Fibroblast of skin of abdomen (primary cell): ENCODE data around the gene NUP88.

ENCODE experiments used
- DNase-seq: peaks from one replicate; pipeline ENCODE4 v3.0.0-alpha.2; 2013

NUP88 gene

DNA sequence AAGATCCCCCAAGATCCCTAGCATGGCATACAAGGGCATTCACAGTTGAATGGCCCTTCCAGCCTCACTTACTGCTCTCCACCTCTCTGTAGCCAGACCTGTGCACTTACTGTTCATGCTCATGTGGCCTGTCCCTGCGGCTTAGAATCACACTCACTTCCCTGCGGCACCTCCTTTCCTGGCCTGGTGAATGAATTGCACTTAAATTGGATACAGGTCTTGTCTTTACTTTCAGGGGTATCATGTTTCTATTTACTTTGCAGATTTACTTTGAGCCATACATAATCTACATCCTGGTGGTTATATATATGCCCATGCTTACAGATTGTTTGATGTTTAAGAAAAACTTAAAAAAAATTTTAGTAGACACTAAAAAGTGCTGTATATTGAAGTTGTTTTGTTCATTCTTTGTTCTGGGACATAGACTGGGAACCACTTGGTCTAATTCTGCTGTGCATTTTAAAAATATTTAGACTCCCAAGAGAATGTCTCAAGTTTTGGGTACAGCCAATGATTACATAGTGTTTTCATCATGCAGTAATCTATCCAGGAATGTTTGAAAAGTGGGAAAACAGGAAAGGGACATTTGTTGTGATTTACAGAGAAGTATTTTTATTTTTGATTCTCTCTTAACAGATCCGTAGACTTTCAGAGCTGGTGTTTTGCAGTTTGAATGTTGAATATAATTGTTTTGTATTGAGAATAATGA, 63.9 kb downstream of the NUP88 start:
- DNase-seq: peak; percentile 20

DNA sequence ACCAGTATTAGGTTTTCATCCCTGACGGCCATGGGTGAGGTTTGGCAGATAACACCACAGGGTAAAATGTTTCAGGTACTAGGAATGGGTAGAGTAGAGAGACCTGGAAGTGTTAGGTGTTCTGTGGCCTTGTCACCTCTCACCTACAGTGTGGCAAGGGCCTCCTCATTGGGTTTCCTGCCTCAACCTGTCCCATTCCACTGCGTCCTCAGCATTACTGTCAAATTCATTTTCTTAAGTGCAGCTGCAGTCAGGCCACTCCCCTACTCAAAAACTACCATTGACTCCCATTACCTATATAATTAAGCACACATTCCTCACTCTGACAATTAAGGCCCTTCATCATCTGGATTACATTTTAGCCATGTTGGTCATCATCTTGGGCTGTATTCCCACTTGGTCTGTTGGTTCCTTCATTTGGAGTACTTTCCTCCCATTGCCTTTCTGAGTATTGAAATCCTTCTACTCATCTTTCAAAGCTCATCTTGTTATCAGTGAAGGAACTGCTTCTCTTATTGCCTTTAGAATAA, 64.5 kb downstream of the NUP88 start:
- DNase-seq: no peak

DNA sequence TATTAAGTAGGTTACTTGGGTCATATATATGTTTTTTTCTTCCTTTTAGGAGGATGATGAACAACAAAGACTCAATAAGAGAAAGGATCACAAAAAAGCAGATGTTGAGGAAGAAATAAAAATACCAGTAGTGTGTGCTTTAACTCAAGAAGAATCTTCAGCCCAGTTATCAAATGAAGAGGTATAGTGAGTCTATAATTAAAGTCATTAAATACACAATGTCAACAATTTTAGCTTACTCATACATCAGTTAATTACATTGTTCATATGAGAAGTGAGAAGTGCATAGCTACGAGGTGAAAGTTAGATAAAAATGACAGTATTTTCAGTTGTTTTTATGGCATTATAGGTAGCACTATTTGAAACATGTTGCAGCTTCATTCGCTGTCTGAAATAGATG, 65.2 kb downstream of the NUP88 start:
- no peak for DNase-seq

DNA sequence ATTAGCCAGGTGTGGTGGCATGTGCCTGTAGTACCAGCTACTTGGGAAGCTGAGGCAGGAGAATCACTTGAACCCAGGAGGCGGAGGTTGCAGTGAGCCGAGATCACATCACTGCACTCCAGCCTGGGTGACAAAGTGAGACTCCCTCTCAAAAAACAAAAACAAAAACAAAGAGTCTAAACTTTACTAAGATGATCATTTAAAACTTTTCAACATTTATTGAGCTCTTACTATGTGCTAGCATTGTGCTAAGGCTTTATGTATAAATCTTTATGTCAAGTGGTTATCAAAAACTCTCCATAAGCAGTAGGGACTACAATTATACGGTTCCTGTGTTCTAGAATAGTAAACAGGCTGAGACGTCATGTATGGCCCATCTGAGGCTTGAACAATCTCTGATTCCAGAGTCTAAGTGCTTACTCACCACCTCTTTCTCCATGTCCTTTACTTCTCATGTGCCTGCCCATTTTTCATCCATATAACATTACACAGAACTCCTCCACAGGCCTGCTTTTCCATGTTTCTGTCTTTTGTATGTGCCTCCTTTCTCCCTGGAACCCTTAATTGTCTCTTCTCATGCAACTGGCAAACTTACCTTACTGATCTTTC, 66.7 kb downstream of the NUP88 start:
- DNase-seq: no peak

DNA sequence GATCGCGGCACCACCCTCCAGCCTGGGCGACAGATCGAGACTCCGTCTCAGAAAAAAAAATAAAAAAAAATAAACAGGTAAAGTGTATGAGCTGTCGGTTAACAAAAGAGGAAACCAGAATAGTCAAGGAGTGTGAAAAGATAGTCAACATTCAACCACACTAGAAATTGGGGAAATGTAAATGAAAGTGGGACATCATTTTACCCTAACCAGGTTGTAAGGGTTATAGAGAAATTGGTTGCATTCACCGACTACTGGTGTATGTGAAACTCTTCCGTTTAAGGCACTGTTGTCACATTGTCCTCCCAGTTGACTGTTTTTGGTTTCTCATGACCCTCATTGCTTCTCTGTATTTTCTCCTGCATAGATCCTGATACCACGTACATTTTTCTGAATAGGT, 74.5 kb downstream of the NUP88 start:
- DNase-seq: no peak
